Tibial artery (tissue), 4 donors: ENCODE data around the gene SLC6A13.

ENCODE experiments used
- DNase-seq, 2 donors: peaks; one replicate each; pipeline ENCODE4 v3.0.0-alpha.2; 2019
- H3K27ac ChIP-seq, 2 donors: fragments of 200-600 bp; sonication (generic) in 1 of 2; 1 replicate in 1 of 2; 2 replicates in 1 of 2; pipeline ENCODE4 v1.5.1; 2018 to 2019; ENCODE audit warnings: mild to moderate bottlenecking in 1 of 2
- H3K27me3 ChIP-seq, 2 donors: fragments of 200-600 bp; sonication (generic) in 1 of 2; one replicate each; pipeline versions ENCODE4 v1.5.1 to v1.6.0; 2016 to 2019
- H3K36me3 ChIP-seq, 3 donors: fragments of 200-600 bp; sonication (generic) in 2 of 3; one replicate each; pipeline ENCODE4 v1.5.1; 2016 to 2019; ENCODE audit warnings: mild to moderate bottlenecking in 2 of 3
- H3K4me1 ChIP-seq, 4 donors: fragments of 200-600 bp; sonication (generic) in 2 of 4; 1 replicate in 3 of 4; 2 replicates in 1 of 4; pipeline ENCODE4 v1.5.1; 2016 to 2019
- H3K4me3 ChIP-seq, 2 donors: fragments of 200-600 bp; sonication (generic) in 1 of 2; 1 replicate in 1 of 2; 2 replicates in 1 of 2; pipeline ENCODE4 v1.5.1; 2018 to 2019; ENCODE audit warnings: mild to moderate bottlenecking in 2 of 2
- H3K9me3 ChIP-seq, 3 donors: fragments of 200-600 bp; sonication (generic) in 1 of 3; one replicate each; pipeline ENCODE4 v1.5.1; 2016 to 2019
- CTCF ChIP-seq, 2 experiments: fragments of 200-600 bp in 1 of 2; fragments of 450-650 bp in 1 of 2; IDR thresholded peaks; one replicate each; pipeline ENCODE4 v1.5.1; 2017 to 2019; ENCODE audit warnings: antibody characterized with exemption in 2 of 2, mild to moderate bottlenecking in 1 of 2, moderate library complexity in 1 of 2
- intact Hi-C: fragments of 100-400 bp; cut with DNase I; formaldehyde crosslinking; loops from one replicate; pipeline ENCODE4 v1.15.0; 2023; ENCODE audit warnings: low total_unique reads

Gene SLC6A13

GRCh38 chr12:179885-180284 lies 82.8 kb downstream of the SLC6A13 start:
- Histone ChIP-seq H3K36me3 (no peaks in the 10 kb centered on the region), H3K4me1 (peaks cover 0 to 24% (median 16%) of the 10 kb centered on the region in 4 donors), H3K27me3 (peaks cover 0 to 8% of the 10 kb centered on the region in 2 donors), H3K9me3 (no peaks in the 10 kb centered on the region), H3K27ac (no peak overlapping the region), H3K4me3 (no peak overlapping the region)
- intact Hi-C loops: no loop called here
- no peak for TF ChIP-seq CTCF (IDR thresholded peaks at IDR 0.05)
- no peak for DNase-seq

GRCh38 chr12:179131-179884 lies 83.3 kb downstream of the SLC6A13 start:
- peaks cover 0 to 8% of the 10 kb centered on the region in 2 donors for H3K27me3 ChIP-seq
- H3K36me3 ChIP-seq: no peaks in the 10 kb centered on the region
- H3K9me3 ChIP-seq: no peaks in the 10 kb centered on the region
- no peak for DNase-seq
- intact Hi-C loops: no loop called here
- H3K27ac ChIP-seq: no peak overlapping the region
- TF ChIP-seq CTCF (IDR thresholded peaks at IDR 0.05): no peak
- peaks cover 0 to 24% (median 16%) of the 10 kb centered on the region in 4 donors for H3K4me1 ChIP-seq
- no peak overlapping the region for H3K4me3 ChIP-seq

- intact Hi-C loops: no loop called here
- Histone ChIP-seq H3K27me3 (peaks cover 0 to 9% of the 10 kb centered on the region in 2 donors), H3K36me3 (no peaks in the 10 kb centered on the region), H3K9me3 (no peaks in the 10 kb centered on the region), H3K4me3 (no peak overlapping the region), H3K27ac (no peak overlapping the region), H3K4me1 (peaks cover 0 to 24% (median 16%) of the 10 kb centered on the region in 4 donors)
- DNase-seq: no peak
- TF ChIP-seq CTCF (IDR thresholded peaks at IDR 0.05): no peak
These were observed 83.9 kb downstream of the SLC6A13 start for GRCh38 chr12:178829-179109.

- no peak overlapping the region for H3K27ac ChIP-seq
- no peak overlapping the region for H3K4me3 ChIP-seq
- intact Hi-C loops: no loop called here
- no peaks in the 10 kb centered on the region for H3K36me3 ChIP-seq
- no peak for DNase-seq
- peaks cover 0 to 24% (median 16%) of the 10 kb centered on the region in 4 donors for H3K4me1 ChIP-seq
- TF ChIP-seq CTCF (IDR thresholded peaks at IDR 0.05): no peak
- peaks cover 0 to 15% of the 10 kb centered on the region in 2 donors for H3K27me3 ChIP-seq
- no peaks in the 10 kb centered on the region for H3K9me3 ChIP-seq
These were observed 84.4 kb downstream of the SLC6A13 start for GRCh38 chr12:177980-178828.

GRCh38 chr12:177336-177979 lies 85.2 kb downstream of the SLC6A13 start:
- Histone ChIP-seq H3K36me3 (no peaks in the 10 kb centered on the region), H3K4me1 (peaks cover 0 to 24% (median 16%) of the 10 kb centered on the region in 4 donors), H3K27ac (no peak overlapping the region), H3K27me3 (peaks cover 0 to 21% of the 10 kb centered on the region in 2 donors), H3K4me3 (no peak overlapping the region), H3K9me3 (no peaks in the 10 kb centered on the region)
- TF ChIP-seq CTCF (IDR thresholded peaks at IDR 0.05): no peak
- DNase-seq: no peak
- intact Hi-C loops: no loop called here
